Measurements from ENCODE around the gene RORC.

RORC gene

DNA sequence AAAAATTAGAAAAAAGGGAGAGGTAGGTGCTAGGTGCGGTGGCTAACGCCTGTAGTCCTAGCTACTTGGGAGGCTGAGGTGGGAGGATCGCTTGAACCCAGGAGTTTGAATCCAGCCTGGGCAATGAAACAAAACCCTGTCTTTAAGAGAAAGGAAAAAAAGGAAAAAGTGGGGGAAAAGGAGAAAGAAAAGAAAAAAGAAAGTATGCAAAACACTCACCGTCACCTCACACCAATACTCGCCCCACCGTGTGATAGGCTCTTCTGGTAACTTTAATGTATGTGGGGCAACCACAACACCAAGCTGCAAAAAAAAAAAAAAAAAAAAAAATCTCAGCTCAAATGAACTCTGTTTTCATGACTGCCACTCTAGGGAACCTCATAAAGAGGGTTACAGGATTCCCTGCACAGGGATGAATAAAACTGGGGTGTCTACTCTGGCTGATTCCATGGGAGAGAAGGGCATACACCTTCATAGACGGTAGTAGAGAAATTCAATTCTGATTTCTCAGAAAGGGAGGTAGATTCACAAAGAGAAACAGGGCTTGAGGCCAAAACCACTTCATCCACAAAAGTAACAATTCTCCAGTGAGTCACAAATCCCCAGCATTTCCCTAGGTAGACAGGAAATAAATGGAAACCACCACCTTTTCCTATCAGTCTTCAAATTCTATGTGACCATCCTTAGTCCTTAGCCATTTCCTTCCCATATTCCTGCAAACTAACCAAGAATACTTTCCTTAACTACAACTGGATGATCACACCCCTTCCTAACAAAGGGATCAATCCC is 70.8 kb downstream of the RORC start:
- no peak overlapping the region for H3K4me3 ChIP-seq (ENCODE audit: low read length)
- H3K9ac ChIP-seq (ENCODE audit: low read length), result no peak overlapping the region
- H3K27ac ChIP-seq (ENCODE audit: low read length), result no peak overlapping the region
- no peak overlapping the region for H3K4me2 ChIP-seq (ENCODE audit: low read depth, low read length)
- no peak overlapping the region for H2AFZ ChIP-seq (ENCODE audit: low read length)
- peaks cover 4% of the 10 kb centered on the region; the same call in 1 of the 2 replicates for H3F3A ChIP-seq (ENCODE audit: insufficient read depth, low read length)
- H3K27me3 ChIP-seq (replicated peaks; ENCODE audit: insufficient read depth, low read length), result no peaks in the 10 kb centered on the region
- H3K4me1 ChIP-seq (ENCODE audit: low read length), result peaks cover 13% of the 10 kb centered on the region
- H3K9me3 ChIP-seq (replicated peaks; ENCODE audit: insufficient read depth, low read length), result no peaks in the 10 kb centered on the region
- H3K9me2 ChIP-seq (replicated peaks; ENCODE audit: insufficient read depth, low read length), result no peaks in the 10 kb centered on the region
- DNase-seq, result no peak
- H3K36me3 ChIP-seq (replicated peaks; ENCODE audit: insufficient read depth, low read length), result no peaks in the 10 kb centered on the region; the same call in 1 of the 2 replicates
- H4K20me1 ChIP-seq (ENCODE audit: insufficient read depth, low read length), result no peaks in the 10 kb centered on the region
- TF ChIP-seq, protein P1, sequence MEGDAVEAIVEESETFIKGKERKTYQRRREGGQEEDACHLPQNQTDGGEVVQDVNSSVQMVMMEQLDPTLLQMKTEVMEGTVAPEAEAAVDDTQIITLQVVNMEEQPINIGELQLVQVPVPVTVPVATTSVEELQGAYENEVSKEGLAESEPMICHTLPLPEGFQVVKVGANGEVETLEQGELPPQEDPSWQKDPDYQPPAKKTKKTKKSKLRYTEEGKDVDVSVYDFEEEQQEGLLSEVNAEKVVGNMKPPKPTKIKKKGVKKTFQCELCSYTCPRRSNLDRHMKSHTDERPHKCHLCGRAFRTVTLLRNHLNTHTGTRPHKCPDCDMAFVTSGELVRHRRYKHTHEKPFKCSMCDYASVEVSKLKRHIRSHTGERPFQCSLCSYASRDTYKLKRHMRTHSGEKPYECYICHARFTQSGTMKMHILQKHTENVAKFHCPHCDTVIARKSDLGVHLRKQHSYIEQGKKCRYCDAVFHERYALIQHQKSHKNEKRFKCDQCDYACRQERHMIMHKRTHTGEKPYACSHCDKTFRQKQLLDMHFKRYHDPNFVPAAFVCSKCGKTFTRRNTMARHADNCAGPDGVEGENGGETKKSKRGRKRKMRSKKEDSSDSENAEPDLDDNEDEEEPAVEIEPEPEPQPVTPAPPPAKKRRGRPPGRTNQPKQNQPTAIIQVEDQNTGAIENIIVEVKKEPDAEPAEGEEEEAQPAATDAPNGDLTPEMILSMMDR (IDR thresholded peaks at IDR 0.05; ENCODE audit: low read length), result no peak
- TF ChIP-seq EZH2 (optimal IDR thresholded peaks at IDR 0.05; ENCODE audit: low read depth, low read length) (no peak), EZH2phosphoT487 (IDR thresholded peaks at IDR 0.05; ENCODE audit: low read length) (no peak)
- H3K79me2 ChIP-seq (ENCODE audit: low read length), result peaks cover 30% of the 10 kb centered on the region

- no peak overlapping the region for H3K27ac ChIP-seq (ENCODE audit: low read length)
- H2AFZ ChIP-seq (ENCODE audit: low read length), result no peak overlapping the region
- H3K9me2 ChIP-seq (replicated peaks; ENCODE audit: insufficient read depth, low read length), result no peaks in the 10 kb centered on the region
- no peak overlapping the region for H3K9ac ChIP-seq (ENCODE audit: low read length)
- no peaks in the 10 kb centered on the region for H3K27me3 ChIP-seq (replicated peaks; ENCODE audit: insufficient read depth, low read length)
- DNase-seq, result no peak
- peaks cover 4% of the 10 kb centered on the region; the same call in 1 of the 2 replicates for H3F3A ChIP-seq (ENCODE audit: insufficient read depth, low read length)
- H3K4me3 ChIP-seq (ENCODE audit: low read length), result no peak overlapping the region
- no peaks in the 10 kb centered on the region for H4K20me1 ChIP-seq (ENCODE audit: insufficient read depth, low read length)
- H3K4me2 ChIP-seq (ENCODE audit: low read depth, low read length), result no peak overlapping the region
- TF ChIP-seq EZH2 (optimal IDR thresholded peaks at IDR 0.05; ENCODE audit: low read depth, low read length) (no peak), EZH2phosphoT487 (IDR thresholded peaks at IDR 0.05; ENCODE audit: low read length) (no peak)
- TF ChIP-seq, protein P1 (IDR thresholded peaks at IDR 0.05; ENCODE audit: low read length), result no peak
- H3K4me1 ChIP-seq (ENCODE audit: low read length), result peaks cover 12% of the 10 kb centered on the region
- peaks cover 30% of the 10 kb centered on the region for H3K79me2 ChIP-seq (ENCODE audit: low read length)
- no peaks in the 10 kb centered on the region for H3K9me3 ChIP-seq (replicated peaks; ENCODE audit: insufficient read depth, low read length)
- H3K36me3 ChIP-seq (replicated peaks; ENCODE audit: insufficient read depth, low read length), result no peaks in the 10 kb centered on the region; the same call in 1 of the 2 replicates
Measured at GRCh38 chr1:151759241-151759640, 72.4 kb downstream of the RORC start.

DNA sequence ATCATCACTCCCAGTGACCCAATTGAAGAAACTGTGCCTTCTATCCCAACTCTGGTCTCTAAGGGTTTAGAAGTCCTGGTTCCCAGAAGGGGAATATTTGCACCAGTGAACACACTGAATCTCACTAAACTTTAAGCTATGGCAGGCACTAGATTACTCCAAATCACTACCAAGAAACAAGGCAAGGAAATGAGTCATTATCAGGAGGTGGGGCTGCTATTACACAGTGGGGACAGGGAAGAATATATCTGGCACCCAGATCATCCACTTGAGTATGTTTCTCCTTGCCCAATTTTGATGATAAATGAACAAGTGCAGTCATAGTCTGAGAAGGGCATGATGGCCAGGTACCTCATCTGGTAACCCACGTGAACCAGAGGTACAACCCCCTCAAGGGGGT is 75.3 kb downstream of the RORC start:
- TF ChIP-seq EZH2 (optimal IDR thresholded peaks at IDR 0.05; ENCODE audit: low read depth, low read length) (no peak), EZH2phosphoT487 (IDR thresholded peaks at IDR 0.05; ENCODE audit: low read length) (no peak)
- TF ChIP-seq, protein P1 (IDR thresholded peaks at IDR 0.05; ENCODE audit: low read length), result no peak
- Histone ChIP-seq H3K27ac (ENCODE audit: low read length) (no peak overlapping the region), H3K27me3 (replicated peaks; ENCODE audit: insufficient read depth, low read length) (no peaks in the 10 kb centered on the region), H3K9me3 (replicated peaks; ENCODE audit: insufficient read depth, low read length) (no peaks in the 10 kb centered on the region), H3K9me2 (replicated peaks; ENCODE audit: insufficient read depth, low read length) (no peaks in the 10 kb centered on the region), H3K4me3 (ENCODE audit: low read length) (no peak overlapping the region), H3F3A (ENCODE audit: insufficient read depth, low read length) (no peaks in the 10 kb centered on the region), H2AFZ (ENCODE audit: low read length) (no peak overlapping the region), H3K79me2 (ENCODE audit: low read length) (peaks cover 5% of the 10 kb centered on the region; the same call in 1 of the 2 replicates), H3K4me1 (ENCODE audit: low read length) (no peaks in the 10 kb centered on the region), H3K4me2 (ENCODE audit: low read depth, low read length) (no peak overlapping the region), H3K36me3 (replicated peaks; ENCODE audit: insufficient read depth, low read length) (no peaks in the 10 kb centered on the region; the same call in 1 of the 2 replicates), H3K9ac (ENCODE audit: low read length) (no peak overlapping the region), H4K20me1 (ENCODE audit: insufficient read depth, low read length) (no peaks in the 10 kb centered on the region)
- no peak for DNase-seq

Data from MM.1S (cell line).